Natural killer cell (primary cell): ENCODE measurements around the gene CDK5RAP1. TPM values are rescaled to one million over a fixed set of nuclear protein-coding genes. Genes with fewer than 3 reads are reported as not detected.

Source experiments
- ATAC-seq, 3 donors: fragments of 150-1000 bp in 2 of 3; fragments of 200-7000 bp in 1 of 3; cut with Tn5 transposase; 1 replicate in 1 of 3; 2 replicates in 2 of 3; pipeline ENCODE4 v1.10.0; 2021; ENCODE audit warnings: mild to moderate bottlenecking in 2 of 3, moderate library complexity in 2 of 3
- DNase-seq, 2 donors: peaks; one replicate each; pipeline versions ENCODE4 v3.0.0 to v3.0.0-alpha.2; 2013 to 2021; ENCODE audit warnings: mixed read lengths in 1 of 2
- H3K27ac ChIP-seq: one replicate; pipeline ENCODE4 v1.5.1; 2013; ENCODE audit warnings: mild to moderate bottlenecking, low read length
- H3K27me3 ChIP-seq: one replicate; pipeline ENCODE4 v1.6.1; 2013; ENCODE audit warnings: low read length; ENCODE audit not compliant: control insufficient read depth, insufficient read depth
- H3K36me3 ChIP-seq: one replicate; pipeline ENCODE4 v1.6.1; 2013; ENCODE audit warnings: low read length; ENCODE audit not compliant: control insufficient read depth, insufficient read depth
- H3K4me1 ChIP-seq: one replicate; pipeline ENCODE4 v1.6.1; 2013; ENCODE audit warnings: low read length; ENCODE audit not compliant: control insufficient read depth, insufficient read depth
- H3K4me3 ChIP-seq: one replicate; pipeline ENCODE4 v1.5.1; 2013; ENCODE audit warnings: low read length
- H3K9me3 ChIP-seq: one replicate; pipeline ENCODE4 v1.6.1; 2013; ENCODE audit warnings: low read length; ENCODE audit not compliant: control insufficient read depth, insufficient read depth
- H3K27ac Mint-ChIP-seq, 2 donors: one replicate each; pipeline ENCODE4 v1.8.0; 2022; ENCODE audit warnings: mild to moderate bottlenecking in 2 of 2, mixed read lengths in 2 of 2, moderate library complexity in 1 of 2
- H3K27me3 Mint-ChIP-seq, 2 donors: one replicate each; pipeline ENCODE4 v1.8.0; 2022; ENCODE audit warnings: low read depth in 2 of 2, mixed read lengths in 2 of 2
- H3K36me3 Mint-ChIP-seq: one replicate; pipeline ENCODE4 v1.8.0; 2022; ENCODE audit warnings: mixed read lengths
- H3K4me1 Mint-ChIP-seq, 2 donors: one replicate each; pipeline ENCODE4 v1.8.0; 2022; ENCODE audit warnings: mixed read lengths in 2 of 2
- H3K4me3 Mint-ChIP-seq: one replicate; pipeline ENCODE4 v1.8.0; 2022; ENCODE audit warnings: mild to moderate bottlenecking, moderate library complexity, mixed read lengths
- H3K9me3 Mint-ChIP-seq, 2 donors: one replicate each; pipeline ENCODE4 v1.8.0; 2022; ENCODE audit warnings: mixed read lengths in 2 of 2
- CTCF ChIP-seq: fragments of 200-600 bp; IDR thresholded peaks from one replicate; pipeline ENCODE4 v1.8.0; 2022; ENCODE audit warnings: antibody characterized with exemption
- WGBS: methylation state at CpG from one replicate; pipeline ENCODE4 v1.1.7; 2013; ENCODE audit warnings: missing lambda C conversion rate; ENCODE audit not compliant: insufficient coverage; 5-methylcytosine and 5-hydroxymethylcytosine counted together
- intact Hi-C: fragments of 100-400 bp; cut with micrococcal nuclease; formaldehyde crosslinking; loops from one replicate; pipeline ENCODE4 v1.14.2; 2022
- total RNA-seq, 4 donors: library from RNA; stranded (reverse); fragments of 120-200 nt in 1 of 4; gene quantifications; one replicate each; pipeline versions ENCODE4 v1.2.3 to v1.2.4, GENCODE V29; 2013 to 2022

Gene CDK5RAP1
- total RNA-seq, 3 donors from 2014 or later (not counting 1 experiment from before 2014, with no cell fraction given): 59.7 to 71.5 (median 62.6) TPM

- Mint-ChIP-seq H3K4me1 (peaks cover 0 to 5% of the 10 kb centered on the region in 2 donors), H3K36me3 (no peaks in the 10 kb centered on the region), H3K27me3 (no peaks in the 10 kb centered on the region), H3K27ac (no peak overlapping the region), H3K4me3 (no peak overlapping the region), H3K9me3 (no peaks in the 10 kb centered on the region)
- H3K9me3 ChIP-seq: no peaks in the 10 kb centered on the region
- intact Hi-C loops: no loop called here
- H3K4me3 ChIP-seq: no peak overlapping the region
- H3K4me1 ChIP-seq: no peaks in the 10 kb centered on the region
- H3K27ac ChIP-seq: no peak overlapping the region
- no peak for TF ChIP-seq CTCF
- no peaks in the 10 kb centered on the region for H3K36me3 ChIP-seq
- ATAC-seq (no peak), DNase-seq (no peak)
- H3K27me3 ChIP-seq: no peaks in the 10 kb centered on the region
- whole genome bisulfite sequencing: 77% methylated on average over 8 of the region's 8 CpGs
Measured at GRCh38 chr20:33339515-33340058, 61.7 kb downstream of the CDK5RAP1 start.

- no peaks in the 10 kb centered on the region for H3K4me1 ChIP-seq
- no peak overlapping the region for H3K4me3 ChIP-seq
- Mint-ChIP-seq H3K9me3 (no peaks in the 10 kb centered on the region), H3K36me3 (no peaks in the 10 kb centered on the region), H3K27me3 (no peaks in the 10 kb centered on the region), H3K4me3 (no peak overlapping the region), H3K4me1 (peaks cover 0 to 5% of the 10 kb centered on the region in 2 donors), H3K27ac (no peak overlapping the region)
- ATAC-seq (no peak), DNase-seq (no peak)
- no peak overlapping the region for H3K27ac ChIP-seq
- intact Hi-C loops: no loop called here
- no peaks in the 10 kb centered on the region for H3K9me3 ChIP-seq
- no peaks in the 10 kb centered on the region for H3K36me3 ChIP-seq
- no peak for TF ChIP-seq CTCF
- WGBS: 89% methylated on average over 3 of the region's 5 CpGs
- H3K27me3 ChIP-seq: no peaks in the 10 kb centered on the region
Measured at GRCh38 chr20:33338467-33339258, 62.7 kb downstream of the CDK5RAP1 start.

- peaks cover 0 to 5% of the 10 kb centered on the region in 2 donors for H3K4me1 Mint-ChIP-seq
- peaks cover 0 to under 1% of the 10 kb centered on the region in 2 donors for H3K27me3 Mint-ChIP-seq
- TF ChIP-seq CTCF: no peak
- no peaks in the 10 kb centered on the region for H3K4me1 ChIP-seq
- no peaks in the 10 kb centered on the region for H3K36me3 Mint-ChIP-seq
- no peak overlapping the region for H3K4me3 ChIP-seq
- 56% methylated on average over 6 of the region's 6 CpGs for WGBS
- no peaks in the 10 kb centered on the region for H3K9me3 ChIP-seq
- intact Hi-C loops: no loop called here
- no peaks in the 10 kb centered on the region for H3K9me3 Mint-ChIP-seq
- H3K27ac Mint-ChIP-seq: no peak overlapping the region
- H3K27me3 ChIP-seq: no peaks in the 10 kb centered on the region
- no peak overlapping the region for H3K27ac ChIP-seq
- no peak for ATAC-seq
- H3K4me3 Mint-ChIP-seq: no peak overlapping the region
- DNase-seq: no peak
- H3K36me3 ChIP-seq: no peaks in the 10 kb centered on the region
Measured at GRCh38 chr20:33337531-33338165, 63.7 kb downstream of the CDK5RAP1 start.
